Neuronal stem cell (in vitro differentiated cells): ENCODE data around the gene TBC1D14.

Experiments
- DNase-seq: peaks from one replicate; pipeline ENCODE4 v3.0.0-alpha.2; 2013; ENCODE audit warnings: low spot score
- H2AFZ ChIP-seq: one replicate; pipeline ENCODE4 v1.6.1; 2013; ENCODE audit warnings: mild to moderate bottlenecking, low read length, inconsistent platforms
- H2AK5ac ChIP-seq: 2 replicates; pipeline ENCODE4 v1.6.1; 2013; ENCODE audit warnings: low read depth, mild to moderate bottlenecking, inconsistent platforms, low read length, moderate library complexity, mixed read lengths
- H2BK120ac ChIP-seq: 2 replicates; pipeline ENCODE4 v1.6.1; 2013; ENCODE audit warnings: low read depth, mild to moderate bottlenecking, inconsistent platforms, low read length, moderate library complexity, mixed read lengths
- H2BK12ac ChIP-seq: one replicate; pipeline ENCODE4 v1.6.1; 2013; ENCODE audit warnings: low read length, inconsistent platforms
- H2BK15ac ChIP-seq: 2 replicates; pipeline ENCODE4 v1.6.1; 2013; ENCODE audit warnings: mild to moderate bottlenecking, low read length, inconsistent platforms, mixed read lengths
- H2BK5ac ChIP-seq: one replicate; pipeline ENCODE4 v1.6.1; 2013; ENCODE audit warnings: inconsistent platforms, mild to moderate bottlenecking, low read length, moderate library complexity
- H3K14ac ChIP-seq: one replicate; pipeline ENCODE4 v1.6.1; 2013; ENCODE audit warnings: low read length, inconsistent platforms
- H3K18ac ChIP-seq: 2 replicates; pipeline ENCODE4 v1.6.1; 2013; ENCODE audit warnings: low read length, inconsistent platforms
- H3K23ac ChIP-seq: 2 replicates; pipeline ENCODE4 v1.6.1; 2013; ENCODE audit warnings: low read depth, mild to moderate bottlenecking, mixed read lengths, low read length, inconsistent platforms; ENCODE audit not compliant: poor library complexity
- H3K27ac ChIP-seq: replicated peaks from 3 replicates; pipeline ENCODE4 v1.5.1; 2013; ENCODE audit warnings: low read length, inconsistent platforms
- H3K27me3 ChIP-seq, 3 experiments: 2 replicates each; pipeline ENCODE4 v1.6.1; 2013; ENCODE audit warnings: low read length in 3 of 3, mild to moderate bottlenecking in 2 of 3, inconsistent platforms in 1 of 3, low read depth in 1 of 3, mixed read lengths in 1 of 3, moderate library complexity in 1 of 3; ENCODE audit not compliant: control insufficient read depth in 3 of 3, insufficient read depth in 3 of 3
- H3K36me3 ChIP-seq, 2 donors: replicated peaks in 1 of 2; 2 replicates each; pipeline ENCODE4 v1.6.1; 2013; ENCODE audit warnings: low read length in 2 of 2; ENCODE audit not compliant: control insufficient read depth in 2 of 2, insufficient read depth in 2 of 2
- H3K4ac ChIP-seq: 2 replicates; pipeline ENCODE4 v1.6.1; 2013; ENCODE audit warnings: inconsistent platforms, mild to moderate bottlenecking, low read length, moderate library complexity
- H3K4me1 ChIP-seq, 2 donors: 1 replicate in 1 of 2; 2 replicates in 1 of 2; pipeline ENCODE4 v1.6.1; 2013; ENCODE audit warnings: low read length in 2 of 2, low read depth in 1 of 2; ENCODE audit not compliant: control insufficient read depth in 2 of 2, insufficient read depth in 1 of 2
- H3K4me2 ChIP-seq: one replicate; pipeline ENCODE4 v1.6.1; 2013; ENCODE audit warnings: mild to moderate bottlenecking, low read length, inconsistent platforms; ENCODE audit not compliant: insufficient read depth, poor library complexity, severe bottlenecking
- H3K4me3 ChIP-seq, 2 donors: 2 replicates each; pipeline ENCODE4 v1.5.1; 2013; ENCODE audit warnings: low read length in 2 of 2, mild to moderate bottlenecking in 2 of 2, inconsistent platforms in 1 of 2, moderate library complexity in 1 of 2
- H3K79me1 ChIP-seq: one replicate; pipeline ENCODE4 v1.6.1; 2013; ENCODE audit warnings: low read depth, mild to moderate bottlenecking, inconsistent platforms, low read length, moderate library complexity
- H3K9ac ChIP-seq: one replicate; pipeline ENCODE4 v1.6.1; 2013; ENCODE audit warnings: mild to moderate bottlenecking, low read depth, low read length, inconsistent platforms; ENCODE audit not compliant: poor library complexity
- H3K9me3 ChIP-seq, 2 donors: replicated peaks in 1 of 2; 2 replicates each; pipeline versions ENCODE3 to v1.6.1; 2013; ENCODE audit warnings: low read length in 2 of 2, mild to moderate bottlenecking in 2 of 2, inconsistent platforms in 1 of 2, low read depth in 1 of 2, mixed read lengths in 1 of 2, moderate library complexity in 1 of 2; ENCODE audit not compliant: control insufficient read depth in 2 of 2, insufficient read depth in 1 of 2
- H4K8ac ChIP-seq: one replicate; pipeline ENCODE4 v1.6.1; 2013; ENCODE audit warnings: low read depth, mild to moderate bottlenecking, inconsistent platforms, low read length, moderate library complexity
- H4K91ac ChIP-seq: one replicate; pipeline ENCODE4 v1.6.1; 2013; ENCODE audit warnings: low read length, low read depth, mild to moderate bottlenecking, inconsistent platforms; ENCODE audit not compliant: poor library complexity
- WGBS, 2 donors: extraction: QIAGEN DNeasy Blood & Tissue Kit; methylation state at CpG; one replicate each; pipeline ENCODE4 v1.1.7; 2013; ENCODE audit warnings: missing lambda C conversion rate in 2 of 2, mixed read lengths in 1 of 2; ENCODE audit not compliant: insufficient read length in 2 of 2, insufficient replicate concordance in 1 of 2; ENCODE audit errors: extremely low coverage in 2 of 2; 5-methylcytosine and 5-hydroxymethylcytosine counted together

TBC1D14 gene

DNA sequence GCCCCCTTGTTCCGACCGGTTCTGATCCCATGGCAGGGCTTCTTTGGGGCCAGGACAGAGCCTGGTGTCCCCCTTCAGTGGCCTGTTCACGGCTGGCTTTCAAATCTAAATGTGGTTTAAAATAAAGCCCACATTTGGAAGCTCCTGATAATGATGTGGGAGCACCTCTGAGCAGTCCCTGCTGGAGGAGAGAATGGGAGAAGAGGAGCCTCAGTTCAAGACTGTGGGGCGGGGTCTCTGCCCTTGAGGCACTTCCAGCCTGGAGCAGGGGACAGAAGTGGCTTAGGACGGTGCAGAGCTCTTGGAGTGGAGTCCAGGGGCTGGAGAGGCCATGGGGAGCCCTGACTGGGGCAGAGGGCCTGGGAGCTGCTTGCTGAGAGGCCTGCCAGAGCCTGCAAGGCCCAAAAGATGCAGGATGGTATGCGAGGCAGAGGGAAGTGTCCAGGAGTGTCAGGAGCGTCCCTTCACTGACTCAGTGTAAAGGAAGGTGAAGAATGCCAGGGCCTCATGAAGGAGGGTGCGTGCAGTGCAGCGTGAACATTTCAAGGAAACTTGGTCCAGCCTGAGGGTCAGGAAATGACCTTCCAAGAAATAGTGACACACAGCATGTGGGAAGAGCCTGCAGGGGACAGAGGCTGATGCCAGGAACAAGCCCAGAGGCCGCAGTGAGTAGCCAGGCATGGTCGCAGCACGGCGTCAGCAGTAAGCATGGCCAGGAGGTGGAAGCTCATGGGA lies 112.5 kb downstream of the TBC1D14 start:
- H3K4ac ChIP-seq: no peak overlapping the region
- no peak overlapping the region for H3K27ac ChIP-seq
- H2BK5ac ChIP-seq: no peak overlapping the region
- DNase-seq: no peak
- peaks cover 3% of the 10 kb centered on the region for H3K79me1 ChIP-seq
- peak overlapping the region; percentile 16 for H3K23ac ChIP-seq
- no peak overlapping the region for H4K8ac ChIP-seq
- H3K18ac ChIP-seq: no peak overlapping the region
- H4K91ac ChIP-seq: no peak overlapping the region
- no CpG with 5 or more reads among the region's 13 CpGs for WGBS, 2 donors
- H3K27me3 ChIP-seq: no peaks in the 10 kb centered on the region
- no peaks in the 10 kb centered on the region for H3K9me3 ChIP-seq
- no peak overlapping the region for H2BK12ac ChIP-seq
- no peak overlapping the region for H2AK5ac ChIP-seq
- H2BK15ac ChIP-seq: no peak overlapping the region
- no peak overlapping the region for H2AFZ ChIP-seq
- peaks cover 5 to 8% of the 10 kb centered on the region in 2 donors for H3K4me1 ChIP-seq
- H3K36me3 ChIP-seq: peaks cover 29 to 87% of the 10 kb centered on the region in 2 donors
- no peak overlapping the region for H3K4me2 ChIP-seq
- no peak overlapping the region for H2BK120ac ChIP-seq
- H3K9ac ChIP-seq: no peak overlapping the region
- peak overlapping the region in 1 of 2 donors; percentile 23 for H3K4me3 ChIP-seq
- H3K14ac ChIP-seq: peak overlapping the region; percentile 58

DNA sequence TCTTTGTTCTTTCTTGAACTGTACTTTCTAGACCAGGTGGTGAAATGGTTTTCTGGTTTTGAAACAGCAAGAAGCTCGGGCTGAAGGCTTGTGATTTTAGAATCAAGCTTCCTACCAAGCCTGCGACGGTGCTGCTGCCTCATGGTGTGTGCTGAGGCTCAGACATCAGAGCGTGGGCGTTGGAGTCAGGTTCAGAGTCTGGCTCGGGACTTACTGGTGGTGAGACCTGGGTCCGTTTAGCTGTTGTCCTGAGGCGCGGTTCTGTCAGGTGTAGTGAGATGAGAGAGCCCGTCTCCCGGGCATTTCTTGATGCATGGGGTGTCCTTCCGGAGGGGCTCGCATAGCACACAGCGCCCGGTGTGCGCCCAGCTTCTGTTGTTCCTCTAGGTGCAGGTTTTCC lies 113.9 kb downstream of the TBC1D14 start:
- no peak overlapping the region for H4K91ac ChIP-seq
- H2BK15ac ChIP-seq: no peak overlapping the region
- H3K9ac ChIP-seq: no peak overlapping the region
- DNase-seq: no peak
- H3K9me3 ChIP-seq: peaks cover 0 to 2% of the 10 kb centered on the region in 2 donors
- H2BK5ac ChIP-seq: peak overlapping the region; percentile 26
- H2AFZ ChIP-seq: no peak overlapping the region
- no peak overlapping the region for H2AK5ac ChIP-seq
- H3K14ac ChIP-seq: no peak overlapping the region
- WGBS, 2 donors: no CpG with 5 or more reads among the region's 16 CpGs
- H3K36me3 ChIP-seq: peaks cover 30 to 85% of the 10 kb centered on the region in 2 donors
- no peak overlapping the region for H3K4ac ChIP-seq
- H3K18ac ChIP-seq: no peak overlapping the region
- H3K79me1 ChIP-seq: peaks cover 2% of the 10 kb centered on the region
- H3K4me3 ChIP-seq: no peak overlapping the region
- H2BK120ac ChIP-seq: no peak overlapping the region
- no peak overlapping the region for H4K8ac ChIP-seq
- H3K27me3 ChIP-seq: no peaks in the 10 kb centered on the region
- H3K4me2 ChIP-seq: no peak overlapping the region
- H2BK12ac ChIP-seq: no peak overlapping the region
- H3K23ac ChIP-seq: peak overlapping the region; percentile 75
- no peak overlapping the region for H3K27ac ChIP-seq
- peaks cover 5 to 8% of the 10 kb centered on the region in 2 donors for H3K4me1 ChIP-seq

DNA sequence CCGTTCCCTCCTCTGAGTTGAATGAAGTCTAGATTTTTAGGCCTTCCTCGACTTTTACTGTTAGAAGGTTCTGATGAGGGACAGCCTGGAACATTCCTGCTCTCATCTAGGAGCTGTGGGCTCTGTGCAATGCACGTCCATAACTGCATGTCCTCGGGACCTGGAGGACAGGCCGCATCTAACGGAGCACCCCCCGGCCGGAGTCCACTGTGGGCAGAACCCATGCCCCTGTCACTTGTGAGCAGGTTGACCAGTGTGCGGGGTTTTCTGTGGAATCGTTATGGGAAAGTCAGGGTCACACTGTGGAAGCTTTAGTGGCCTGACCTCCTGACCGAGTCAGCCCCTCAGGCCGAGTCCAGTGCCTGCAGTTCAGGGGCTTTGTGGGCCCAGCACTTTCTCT lies 114.3 kb downstream of the TBC1D14 start:
- no peak for DNase-seq
- Histone ChIP-seq H2BK120ac (no peak overlapping the region), H2BK15ac (no peak overlapping the region), H4K8ac (no peak overlapping the region), H4K91ac (no peak overlapping the region), H2AFZ (no peak overlapping the region), H3K9me3 (peaks cover 0 to 2% of the 10 kb centered on the region in 2 donors), H2AK5ac (no peak overlapping the region), H2BK12ac (no peak overlapping the region), H3K36me3 (peaks cover 30 to 86% of the 10 kb centered on the region in 2 donors), H3K4me3 (no peak overlapping the region), H3K4me1 (peaks cover 5 to 8% of the 10 kb centered on the region in 2 donors), H3K4me2 (no peak overlapping the region), H3K79me1 (peaks cover 2% of the 10 kb centered on the region), H3K27ac (no peak overlapping the region), H3K18ac (no peak overlapping the region), H2BK5ac (peak overlapping the region; percentile 26), H3K27me3 (no peaks in the 10 kb centered on the region), H3K4ac (no peak overlapping the region), H3K9ac (no peak overlapping the region), H3K14ac (no peak overlapping the region), H3K23ac (no peak overlapping the region)
- WGBS, 2 donors: no CpG with 5 or more reads among the region's 12 CpGs

GRCh38 chr4:7024336-7024890 lies 114.8 kb downstream of the TBC1D14 start:
- no peak overlapping the region for H2BK5ac ChIP-seq
- H2AK5ac ChIP-seq: no peak overlapping the region
- no peak overlapping the region for H2BK12ac ChIP-seq
- H3K79me1 ChIP-seq: peaks cover 2% of the 10 kb centered on the region
- no peak overlapping the region for H4K91ac ChIP-seq
- peaks cover 5 to 8% of the 10 kb centered on the region in 2 donors for H3K4me1 ChIP-seq
- no peak overlapping the region for H2BK15ac ChIP-seq
- no peak overlapping the region for H3K27ac ChIP-seq
- no peak overlapping the region for H3K4me3 ChIP-seq
- H3K9ac ChIP-seq: peak overlapping the region; percentile 51
- H3K4ac ChIP-seq: no peak overlapping the region
- no peak overlapping the region for H3K4me2 ChIP-seq
- WGBS, 2 donors: no CpG with 5 or more reads among the region's 19 CpGs
- no peak overlapping the region for H3K18ac ChIP-seq
- no peak overlapping the region for H2AFZ ChIP-seq
- H2BK120ac ChIP-seq: no peak overlapping the region
- H3K27me3 ChIP-seq: no peaks in the 10 kb centered on the region
- peaks cover 30 to 87% of the 10 kb centered on the region in 2 donors for H3K36me3 ChIP-seq
- DNase-seq: no peak
- peaks cover 0 to 2% of the 10 kb centered on the region in 2 donors for H3K9me3 ChIP-seq
- H4K8ac ChIP-seq: no peak overlapping the region
- H3K23ac ChIP-seq: peak overlapping the region; percentile 62
- peak overlapping the region; percentile 26 for H3K14ac ChIP-seq
